ENCODE data around the gene ZNF175. TPM values are rescaled to one million over a fixed set of nuclear protein-coding genes. Genes with fewer than 3 reads are reported as not detected.
A peak's percentile ranks its signal among the peaks of the same experiment; 100 is the strongest.

Gene ZNF175
- total and polyA plus RNA-seq, 9 of the 15 experiments (the other 6 are each of a cell fraction or from before 2014, with no cell fraction given), result 3.7 to 37.9 (median 14.0) TPM

GRCh38 chr19:51548891-51549305, 22.2 kb upstream of the ZNF175 start (continued):
- TF ChIP-seq TSHZ1 (CRISPR knock-in tag; IDR thresholded peaks at IDR 0.05) (no peak), RREB1 (CRISPR knock-in tag; IDR thresholded peaks at IDR 0.05) (0 out of 2 replicates have a peak, but pooled peaks have one; percentile 71), ZNF165 (CRISPR knock-in tag; IDR thresholded peaks at IDR 0.05; ENCODE audit: borderline replicate concordance) (0 out of 2 replicates have a peak, but pooled peaks have one; percentile 83), IRF9 (tag; IDR thresholded peaks at IDR 0.05) (no peak), RAD51 (IDR thresholded peaks at IDR 0.05; ENCODE audit: borderline replicate concordance, low read depth) (no peak), ZEB2 (IDR thresholded peaks at IDR 0.05) (no peak), PCBP1 (IDR thresholded peaks at IDR 0.05; ENCODE audit: low read depth, low read length, poor library complexity, severe bottlenecking) (no peak), SETDB1 (IDR thresholded peaks at IDR 0.05; ENCODE audit: low read length) (no peak), MAZ (CRISPR knock-in tag; conservative IDR thresholded peaks at IDR 0.05 in 1 of 2, IDR thresholded peaks at IDR 0.05 in 1 of 2) (no peak; a peak in 1 of 4 replicates), ZNF639 (CRISPR knock-in tag; conservative IDR thresholded peaks at IDR 0.05 in 1 of 2, IDR thresholded peaks at IDR 0.05 in 1 of 2) (peak in 1 of 2 experiments; percentile 24; a peak in 1 of 4 replicates), KLF6 (CRISPR knock-in tag; IDR thresholded peaks at IDR 0.05; ENCODE audit: borderline replicate concordance) (peak; percentile 46; the same call in 1 of the 2 replicates), ZBTB34 (CRISPR knock-in tag; IDR thresholded peaks at IDR 0.05) (no peak), HNRNPH1 (optimal IDR thresholded peaks at IDR 0.05; ENCODE audit: low read depth, low read length) (no peak), HDGF (IDR thresholded peaks at IDR 0.05) (no peak)

All from K562 (cell line).